Liver (tissue), 9 donors: ENCODE measurements around the gene PDE4B. TPM values are rescaled to one million over a fixed set of nuclear protein-coding genes. Genes with fewer than 3 reads are reported as not detected.

Experiments
- DNase-seq: peaks from one replicate; pipeline ENCODE4 v3.0.0-alpha.2; 2017; ENCODE audit warnings: low spot score
- H3K27ac ChIP-seq, 2 donors: one replicate each; pipeline ENCODE4 v1.7.0; 2013; ENCODE audit warnings: inconsistent platforms in 2 of 2, low read length in 2 of 2, control low read depth in 1 of 2, low read depth in 1 of 2, mild to moderate bottlenecking in 1 of 2
- H3K27me3 ChIP-seq, 4 donors: one replicate each; pipeline versions ENCODE4 v1.6.1 to v1.7.0; 2013; ENCODE audit warnings: low read length in 3 of 4, inconsistent platforms in 1 of 4, mild to moderate bottlenecking in 1 of 4, moderate library complexity in 1 of 4; ENCODE audit not compliant: control insufficient read depth in 4 of 4, insufficient read depth in 4 of 4
- H3K36me3 ChIP-seq, 4 donors: one replicate each; pipeline versions ENCODE4 v1.6.1 to v1.7.0; 2013; ENCODE audit warnings: low read length in 3 of 4, mild to moderate bottlenecking in 3 of 4, low read depth in 1 of 4, moderate library complexity in 1 of 4; ENCODE audit not compliant: control insufficient read depth in 4 of 4, insufficient read depth in 3 of 4
- H3K4me1 ChIP-seq, 4 donors: one replicate each; pipeline versions ENCODE4 v1.6.1 to v1.7.0; 2013; ENCODE audit warnings: low read length in 3 of 4, mild to moderate bottlenecking in 3 of 4, moderate library complexity in 1 of 4; ENCODE audit not compliant: control insufficient read depth in 4 of 4, insufficient read depth in 4 of 4
- H3K4me3 ChIP-seq, 3 donors: one replicate each; pipeline versions ENCODE4 v1.6.1 to v1.7.0; 2013; ENCODE audit warnings: low read length in 3 of 3, control low read depth in 1 of 3, low read depth in 1 of 3, mild to moderate bottlenecking in 1 of 3
- H3K9ac ChIP-seq, 2 donors: one replicate each; pipeline ENCODE4 v1.7.0; 2013; ENCODE audit warnings: low read length in 2 of 2, mild to moderate bottlenecking in 2 of 2, moderate library complexity in 2 of 2, control low read depth in 1 of 2, low read depth in 1 of 2
- H3K9me3 ChIP-seq, 4 donors: one replicate each; pipeline versions ENCODE4 v1.6.1 to v1.7.0; 2013; ENCODE audit warnings: low read length in 3 of 4; ENCODE audit not compliant: control insufficient read depth in 4 of 4
- ATF3 ChIP-seq: IDR thresholded peaks from 2 replicates; pipeline ENCODE4 v1.6.1; 2016; ENCODE audit warnings: antibody characterized with exemption
- EGR1 ChIP-seq, 2 donors: IDR thresholded peaks; 2 replicates each; pipeline ENCODE4 v1.6.1; 2016 to 2018; ENCODE audit warnings: antibody characterized with exemption in 2 of 2, low read depth in 2 of 2
- FOXA2 ChIP-seq: IDR thresholded peaks from 2 replicates; pipeline ENCODE4 v1.6.1; 2016; ENCODE audit warnings: antibody characterized with exemption
- GABPA ChIP-seq, 2 donors: IDR thresholded peaks in 1 of 2; conservative IDR thresholded peaks in 1 of 2; 2 replicates each; pipeline ENCODE4 v1.6.1; 2016; ENCODE audit warnings: antibody characterized with exemption in 2 of 2, mild to moderate bottlenecking in 1 of 2, moderate library complexity in 1 of 2
- HNF4A ChIP-seq, 2 donors: conservative IDR thresholded peaks; 2 replicates each; pipeline ENCODE4 v1.6.1; 2016; ENCODE audit warnings: antibody characterized with exemption in 2 of 2, mild to moderate bottlenecking in 2 of 2
- HNF4G ChIP-seq: IDR thresholded peaks from 2 replicates; pipeline ENCODE4 v1.6.1; 2016; ENCODE audit warnings: antibody characterized with exemption
- RAD21 ChIP-seq, 2 donors: IDR thresholded peaks; 2 replicates each; pipeline ENCODE4 v1.6.1; 2016; ENCODE audit warnings: antibody characterized with exemption in 2 of 2, mild to moderate bottlenecking in 2 of 2
- RXRA ChIP-seq, 2 donors: IDR thresholded peaks; 2 replicates each; pipeline ENCODE4 v1.6.1; 2017 to 2018; ENCODE audit warnings: antibody characterized with exemption in 2 of 2, mild to moderate bottlenecking in 1 of 2
- SP1 ChIP-seq: IDR thresholded peaks from 2 replicates; pipeline ENCODE4 v1.6.1; 2018; ENCODE audit warnings: antibody characterized with exemption, mild to moderate bottlenecking
- TAF1 ChIP-seq: conservative IDR thresholded peaks from 2 replicates; pipeline ENCODE4 v1.6.1; 2016; ENCODE audit warnings: antibody characterized with exemption, mild to moderate bottlenecking
- YY1 ChIP-seq: IDR thresholded peaks from 2 replicates; pipeline ENCODE4 v1.6.1; 2016; ENCODE audit warnings: antibody characterized with exemption, mild to moderate bottlenecking
- polyA plus RNA-seq, 2 donors: library from polyadenylated mRNA; stranded (reverse) in 1 of 2; unstranded in 1 of 2; fragments of 200-250 nt in 1 of 2; fragments of >200 nt in 1 of 2; fragmentation: Nextera tagmentation in 1 of 2; extraction: Ambion mirVana in 1 of 2; gene quantifications; one replicate each; pipeline versions ENCODE4 v1.2.1 to v1.2.3, GENCODE V29; 2013 to 2015
- total RNA-seq, 2 donors: library from RNA; depleted of rRNA; stranded (reverse); fragments of >200 nt; gene quantifications; one replicate each; pipeline ENCODE4 v1.2.3, GENCODE V29; 2014
- TF ChIP-seq, protein P1 (sequence below): fragments of 150-350 bp; IDR thresholded peaks from 2 replicates; pipeline ENCODE4 v1.5.1; 2017; ENCODE audit warnings: improper control_type of control experiment, low read depth, low read length; ENCODE audit not compliant: missing input control
- TF ChIP-seq, protein P2 (sequence below): IDR thresholded peaks from 2 replicates; pipeline ENCODE4 v1.6.1; 2016; ENCODE audit warnings: antibody characterized with exemption, mild to moderate bottlenecking
- TF ChIP-seq, protein P3 (sequence below): IDR thresholded peaks from 2 replicates; pipeline ENCODE4 v1.6.1; 2016; ENCODE audit warnings: antibody characterized with exemption
- donor health status: healthy.
- donor health status: healthy.
- donor health status: healthy.
- donor health status: healthy.
- donor health status: healthy.

Gene PDE4B
- total and polyA plus RNA-seq, 4 donors, result 1.9 to 3.9 (median 2.7) TPM

GRCh38 chr1:65821386-65821785, 28.7 kb downstream of the PDE4B start:
- Histone ChIP-seq H3K4me1 (no peaks in the 10 kb centered on the region), H3K9ac (no peak overlapping the region), H3K4me3 (no peak overlapping the region), H3K27ac (no peak overlapping the region), H3K27me3 (peaks cover 0 to 4% (median 0%) of the 10 kb centered on the region in 4 donors), H3K36me3 (no peaks in the 10 kb centered on the region), H3K9me3 (peaks cover 0 to 1% (median 0%) of the 10 kb centered on the region in 4 donors)
- DNase-seq, result no peak
- TF ChIP-seq RAD21 (IDR thresholded peaks at IDR 0.05), result no peak
- TF ChIP-seq SP1, result no peak
- TF ChIP-seq HNF4G, result no peak
- TF ChIP-seq GABPA (IDR thresholded peaks at IDR 0.05 in 1 of 2, conservative IDR thresholded peaks at IDR 0.05 in 1 of 2), result no peak
- no peak for TF ChIP-seq EGR1 (IDR thresholded peaks at IDR 0.05; ENCODE audit: low read depth in 2 of 2)
- no peak for TF ChIP-seq RXRA (IDR thresholded peaks at IDR 0.05)
- no peak for TF ChIP-seq HNF4A (conservative IDR thresholded peaks at IDR 0.05)
- TF ChIP-seq, protein P1, sequence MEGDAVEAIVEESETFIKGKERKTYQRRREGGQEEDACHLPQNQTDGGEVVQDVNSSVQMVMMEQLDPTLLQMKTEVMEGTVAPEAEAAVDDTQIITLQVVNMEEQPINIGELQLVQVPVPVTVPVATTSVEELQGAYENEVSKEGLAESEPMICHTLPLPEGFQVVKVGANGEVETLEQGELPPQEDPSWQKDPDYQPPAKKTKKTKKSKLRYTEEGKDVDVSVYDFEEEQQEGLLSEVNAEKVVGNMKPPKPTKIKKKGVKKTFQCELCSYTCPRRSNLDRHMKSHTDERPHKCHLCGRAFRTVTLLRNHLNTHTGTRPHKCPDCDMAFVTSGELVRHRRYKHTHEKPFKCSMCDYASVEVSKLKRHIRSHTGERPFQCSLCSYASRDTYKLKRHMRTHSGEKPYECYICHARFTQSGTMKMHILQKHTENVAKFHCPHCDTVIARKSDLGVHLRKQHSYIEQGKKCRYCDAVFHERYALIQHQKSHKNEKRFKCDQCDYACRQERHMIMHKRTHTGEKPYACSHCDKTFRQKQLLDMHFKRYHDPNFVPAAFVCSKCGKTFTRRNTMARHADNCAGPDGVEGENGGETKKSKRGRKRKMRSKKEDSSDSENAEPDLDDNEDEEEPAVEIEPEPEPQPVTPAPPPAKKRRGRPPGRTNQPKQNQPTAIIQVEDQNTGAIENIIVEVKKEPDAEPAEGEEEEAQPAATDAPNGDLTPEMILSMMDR, result no peak

DNA sequence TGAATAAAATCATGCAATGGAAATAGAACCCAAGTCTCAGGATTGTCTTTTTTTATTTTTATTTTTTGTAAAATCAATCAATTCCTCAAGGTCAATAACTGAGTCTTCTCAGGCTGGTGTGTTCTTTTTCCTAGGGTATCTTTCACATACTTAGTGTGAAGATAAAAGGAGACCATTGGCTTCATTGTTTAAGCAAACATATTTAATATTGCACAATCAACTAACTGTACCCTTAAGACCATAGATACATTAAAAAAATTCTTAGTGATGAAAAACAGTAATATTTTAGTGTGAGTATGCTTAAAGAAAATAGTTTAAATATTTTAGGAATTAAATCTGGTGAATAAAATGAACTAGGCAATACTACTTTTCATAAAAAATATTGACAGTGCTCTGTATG, 31.4 kb downstream of the PDE4B start:
- Histone ChIP-seq H3K4me1 (no peaks in the 10 kb centered on the region), H3K27me3 (peaks cover 0 to 4% (median 0%) of the 10 kb centered on the region in 4 donors), H3K9me3 (peaks cover 0 to 1% (median 0%) of the 10 kb centered on the region in 4 donors), H3K27ac (no peak overlapping the region), H3K36me3 (no peaks in the 10 kb centered on the region), H3K4me3 (no peak overlapping the region), H3K9ac (no peak overlapping the region)
- TF ChIP-seq FOXA2, result no peak
- TF ChIP-seq TAF1, result no peak
- no peak for TF ChIP-seq YY1
- no peak for TF ChIP-seq SP1
- TF ChIP-seq RXRA (IDR thresholded peaks at IDR 0.05), result no peak
- TF ChIP-seq, protein P2, sequence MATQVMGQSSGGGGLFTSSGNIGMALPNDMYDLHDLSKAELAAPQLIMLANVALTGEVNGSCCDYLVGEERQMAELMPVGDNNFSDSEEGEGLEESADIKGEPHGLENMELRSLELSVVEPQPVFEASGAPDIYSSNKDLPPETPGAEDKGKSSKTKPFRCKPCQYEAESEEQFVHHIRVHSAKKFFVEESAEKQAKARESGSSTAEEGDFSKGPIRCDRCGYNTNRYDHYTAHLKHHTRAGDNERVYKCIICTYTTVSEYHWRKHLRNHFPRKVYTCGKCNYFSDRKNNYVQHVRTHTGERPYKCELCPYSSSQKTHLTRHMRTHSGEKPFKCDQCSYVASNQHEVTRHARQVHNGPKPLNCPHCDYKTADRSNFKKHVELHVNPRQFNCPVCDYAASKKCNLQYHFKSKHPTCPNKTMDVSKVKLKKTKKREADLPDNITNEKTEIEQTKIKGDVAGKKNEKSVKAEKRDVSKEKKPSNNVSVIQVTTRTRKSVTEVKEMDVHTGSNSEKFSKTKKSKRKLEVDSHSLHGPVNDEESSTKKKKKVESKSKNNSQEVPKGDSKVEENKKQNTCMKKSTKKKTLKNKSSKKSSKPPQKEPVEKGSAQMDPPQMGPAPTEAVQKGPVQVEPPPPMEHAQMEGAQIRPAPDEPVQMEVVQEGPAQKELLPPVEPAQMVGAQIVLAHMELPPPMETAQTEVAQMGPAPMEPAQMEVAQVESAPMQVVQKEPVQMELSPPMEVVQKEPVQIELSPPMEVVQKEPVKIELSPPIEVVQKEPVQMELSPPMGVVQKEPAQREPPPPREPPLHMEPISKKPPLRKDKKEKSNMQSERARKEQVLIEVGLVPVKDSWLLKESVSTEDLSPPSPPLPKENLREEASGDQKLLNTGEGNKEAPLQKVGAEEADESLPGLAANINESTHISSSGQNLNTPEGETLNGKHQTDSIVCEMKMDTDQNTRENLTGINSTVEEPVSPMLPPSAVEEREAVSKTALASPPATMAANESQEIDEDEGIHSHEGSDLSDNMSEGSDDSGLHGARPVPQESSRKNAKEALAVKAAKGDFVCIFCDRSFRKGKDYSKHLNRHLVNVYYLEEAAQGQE, result no peak
- TF ChIP-seq HNF4G, result no peak
- no peak for TF ChIP-seq ATF3
- TF ChIP-seq, protein P3, sequence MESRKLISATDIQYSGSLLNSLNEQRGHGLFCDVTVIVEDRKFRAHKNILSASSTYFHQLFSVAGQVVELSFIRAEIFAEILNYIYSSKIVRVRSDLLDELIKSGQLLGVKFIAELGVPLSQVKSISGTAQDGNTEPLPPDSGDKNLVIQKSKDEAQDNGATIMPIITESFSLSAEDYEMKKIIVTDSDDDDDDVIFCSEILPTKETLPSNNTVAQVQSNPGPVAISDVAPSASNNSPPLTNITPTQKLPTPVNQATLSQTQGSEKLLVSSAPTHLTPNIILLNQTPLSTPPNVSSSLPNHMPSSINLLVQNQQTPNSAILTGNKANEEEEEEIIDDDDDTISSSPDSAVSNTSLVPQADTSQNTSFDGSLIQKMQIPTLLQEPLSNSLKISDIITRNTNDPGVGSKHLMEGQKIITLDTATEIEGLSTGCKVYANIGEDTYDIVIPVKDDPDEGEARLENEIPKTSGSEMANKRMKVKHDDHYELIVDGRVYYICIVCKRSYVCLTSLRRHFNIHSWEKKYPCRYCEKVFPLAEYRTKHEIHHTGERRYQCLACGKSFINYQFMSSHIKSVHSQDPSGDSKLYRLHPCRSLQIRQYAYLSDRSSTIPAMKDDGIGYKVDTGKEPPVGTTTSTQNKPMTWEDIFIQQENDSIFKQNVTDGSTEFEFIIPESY, result no peak
- no peak for DNase-seq
